Effector memory CD4-positive, alpha-beta T cell (primary cell): ENCODE results near the gene CCL27.
A peak's percentile ranks its signal among the peaks of the same experiment; 100 is the strongest.

ENCODE experiments used
- DNase-seq, 3 donors: peaks; one replicate each; pipeline ENCODE4 v3.0.0-alpha.2; 2020
- H3K27ac ChIP-seq: 2 replicates; pipeline ENCODE4 v1.7.0; 2013; ENCODE audit warnings: mild to moderate bottlenecking, low read length, moderate library complexity; ENCODE audit not compliant: insufficient read depth, poor library complexity, severe bottlenecking
- H3K27me3 ChIP-seq: replicated peaks from 2 replicates; pipeline ENCODE4 v1.7.0; 2013; ENCODE audit warnings: mild to moderate bottlenecking, low read length; ENCODE audit not compliant: insufficient read depth, control insufficient read depth, poor library complexity, severe bottlenecking
- H3K36me3 ChIP-seq: 2 replicates; pipeline ENCODE4 v1.7.0; 2013; ENCODE audit warnings: mild to moderate bottlenecking, low read length, moderate library complexity; ENCODE audit not compliant: control insufficient read depth, insufficient read depth
- H3K4me1 ChIP-seq: 2 replicates; pipeline ENCODE4 v1.7.0; 2013; ENCODE audit warnings: low read length, mild to moderate bottlenecking; ENCODE audit not compliant: control insufficient read depth, insufficient read depth, poor library complexity, severe bottlenecking
- H3K4me3 ChIP-seq: 2 replicates; pipeline ENCODE4 v1.7.0; 2013; ENCODE audit warnings: low read length, low read depth, mild to moderate bottlenecking; ENCODE audit not compliant: insufficient read depth, poor library complexity, severe bottlenecking
- H3K9me3 ChIP-seq: 2 replicates; pipeline ENCODE4 v1.7.0; 2013; ENCODE audit warnings: mild to moderate bottlenecking, low read length, moderate library complexity; ENCODE audit not compliant: control insufficient read depth
- total RNA-seq, 3 donors: gene quantifications; one replicate each; lab custom pipeline; 2026; lab: John Stamatoyannopoulos, UW

The CCL27 gene, protein sequence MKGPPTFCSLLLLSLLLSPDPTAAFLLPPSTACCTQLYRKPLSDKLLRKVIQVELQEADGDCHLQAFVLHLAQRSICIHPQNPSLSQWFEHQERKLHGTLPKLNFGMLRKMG
- total RNA-seq = 0 reads per million in 3 donors

- Histone ChIP-seq H3K9me3 (no peaks in the 10 kb centered on the region), H3K27me3 (no peaks in the 10 kb centered on the region), H3K36me3 (peaks cover 12% of the 10 kb centered on the region), H3K4me3 (no peak within 1 kb of the TSS), H3K4me1 (peaks cover 44% of the 10 kb centered on the region), H3K27ac (peak within 1 kb of the TSS; percentile 72)
- no peak for DNase-seq
These were observed at the start of gene CCL27 for GRCh38 chr9:34662526-34663302. CCL27 (minus strand) TSS chr9:34662657; CDS start chr9:34662633, 24 bp downstream.

GRCh38 chr9:34712140-34712539 lies 49.7 kb upstream of the CCL27 start:
- H3K27ac ChIP-seq = no peak overlapping the region
- H3K9me3 ChIP-seq = no peaks in the 10 kb centered on the region
- H3K4me3 ChIP-seq = no peak overlapping the region
- no peaks in the 10 kb centered on the region for H3K36me3 ChIP-seq
- no peaks in the 10 kb centered on the region for H3K4me1 ChIP-seq
- H3K27me3 ChIP-seq = peaks cover 2% of the 10 kb centered on the region
- DNase-seq = no peak

DNA sequence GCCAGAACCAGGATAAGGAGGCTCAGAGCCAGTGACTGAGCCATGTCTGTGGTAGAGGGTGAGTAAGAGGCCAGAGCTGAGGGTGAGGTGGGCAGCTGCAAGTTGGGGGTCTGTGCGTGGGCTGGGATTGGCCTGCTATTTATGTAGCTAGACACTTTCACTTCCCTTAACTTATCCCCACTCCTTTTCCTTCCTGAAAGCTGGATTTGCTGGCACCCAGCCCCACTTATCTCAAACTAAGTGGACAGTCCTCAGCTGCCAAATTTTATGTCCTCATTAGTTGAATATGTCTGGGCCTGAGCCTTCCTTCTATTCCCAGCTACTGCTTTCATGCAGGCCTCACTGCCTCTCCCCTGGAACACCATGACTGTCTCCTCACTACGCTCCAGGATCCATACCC lies 47.6 kb upstream of the CCL27 start, which contains the start of gene CCL21:
Gene CCL21 (minus strand): TSS at position 114 of the 400 bp plus-strand sequence. CDS start 70 bp downstream, at position 44.
- Histone ChIP-seq H3K27me3 (peaks cover 2% of the 10 kb centered on the region), H3K4me3 (no peak within 1 kb of the TSS), H3K36me3 (no peaks in the 10 kb centered on the region), H3K27ac (no peak within 1 kb of the TSS), H3K4me1 (no peaks in the 10 kb centered on the region), H3K9me3 (no peaks in the 10 kb centered on the region)
- DNase-seq = no peak

DNA sequence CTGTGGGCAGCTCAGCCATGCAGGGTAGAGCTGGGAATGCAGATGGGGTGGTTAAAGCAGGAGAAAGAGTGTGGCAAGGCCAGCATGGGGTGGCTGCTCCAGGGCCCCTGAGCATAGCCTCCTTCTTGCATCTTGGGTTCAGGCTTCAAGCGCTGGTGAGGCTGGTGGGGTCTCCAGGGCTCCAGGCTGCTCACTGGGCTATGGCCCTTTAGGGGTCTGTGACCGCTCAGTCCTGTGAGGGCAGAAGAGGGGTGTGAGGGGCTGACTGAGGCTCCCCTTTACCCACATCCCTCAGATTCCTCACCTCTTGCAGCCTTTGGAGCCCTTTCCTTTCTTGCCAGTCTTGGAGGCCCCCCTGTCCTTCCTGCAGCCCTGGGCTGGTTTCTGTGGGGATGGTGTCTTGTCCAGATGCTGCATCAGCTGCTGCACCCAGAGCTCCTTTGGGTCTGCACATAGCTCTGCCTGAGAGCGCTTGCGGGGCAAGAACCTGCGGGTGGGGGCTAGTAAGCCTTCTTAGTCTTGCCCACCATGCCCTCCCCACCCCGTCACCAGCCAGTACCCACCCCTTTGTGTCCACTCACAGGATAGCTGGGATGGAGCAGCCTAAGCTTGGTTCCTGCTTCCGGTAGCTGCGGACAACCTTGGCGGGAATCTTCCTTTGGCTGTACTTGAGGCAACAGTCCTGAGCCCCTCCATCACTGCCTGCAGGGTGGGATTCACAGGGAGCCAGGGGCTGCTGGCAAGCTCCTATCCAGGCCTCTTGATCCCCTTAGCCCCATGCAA lies 46.9 kb upstream of the CCL27 start:
- Histone ChIP-seq H3K27ac (no peak overlapping the region), H3K36me3 (no peaks in the 10 kb centered on the region)

GRCh38 chr9:34707130-34707529 lies 44.7 kb upstream of the CCL27 start:
- H3K9me3 ChIP-seq = no peaks in the 10 kb centered on the region
- H3K27ac ChIP-seq = no peak overlapping the region
- DNase-seq = no peak
- H3K4me3 ChIP-seq = no peak overlapping the region
- H3K27me3 ChIP-seq = no peaks in the 10 kb centered on the region
- no peaks in the 10 kb centered on the region for H3K36me3 ChIP-seq
- H3K4me1 ChIP-seq = no peaks in the 10 kb centered on the region

More for the DNA sequence above, 46.9 kb upstream of the CCL27 start:
- no peak for DNase-seq
- Histone ChIP-seq H3K4me3 (no peak overlapping the region), H3K9me3 (no peaks in the 10 kb centered on the region), H3K4me1 (no peaks in the 10 kb centered on the region), H3K27me3 (peaks cover 2% of the 10 kb centered on the region)

GRCh38 chr9:34701769-34702736 lies 39.6 kb upstream of the CCL27 start:
- no peaks in the 10 kb centered on the region for H3K9me3 ChIP-seq
- peak; percentile 50 to 69 (median 55) for DNase-seq
- H3K4me3 ChIP-seq = peak overlapping the region; percentile 67
- H3K27me3 ChIP-seq = no peaks in the 10 kb centered on the region
- peaks cover 6% of the 10 kb centered on the region for H3K4me1 ChIP-seq
- H3K36me3 ChIP-seq = no peaks in the 10 kb centered on the region
- no peak overlapping the region for H3K27ac ChIP-seq

DNA sequence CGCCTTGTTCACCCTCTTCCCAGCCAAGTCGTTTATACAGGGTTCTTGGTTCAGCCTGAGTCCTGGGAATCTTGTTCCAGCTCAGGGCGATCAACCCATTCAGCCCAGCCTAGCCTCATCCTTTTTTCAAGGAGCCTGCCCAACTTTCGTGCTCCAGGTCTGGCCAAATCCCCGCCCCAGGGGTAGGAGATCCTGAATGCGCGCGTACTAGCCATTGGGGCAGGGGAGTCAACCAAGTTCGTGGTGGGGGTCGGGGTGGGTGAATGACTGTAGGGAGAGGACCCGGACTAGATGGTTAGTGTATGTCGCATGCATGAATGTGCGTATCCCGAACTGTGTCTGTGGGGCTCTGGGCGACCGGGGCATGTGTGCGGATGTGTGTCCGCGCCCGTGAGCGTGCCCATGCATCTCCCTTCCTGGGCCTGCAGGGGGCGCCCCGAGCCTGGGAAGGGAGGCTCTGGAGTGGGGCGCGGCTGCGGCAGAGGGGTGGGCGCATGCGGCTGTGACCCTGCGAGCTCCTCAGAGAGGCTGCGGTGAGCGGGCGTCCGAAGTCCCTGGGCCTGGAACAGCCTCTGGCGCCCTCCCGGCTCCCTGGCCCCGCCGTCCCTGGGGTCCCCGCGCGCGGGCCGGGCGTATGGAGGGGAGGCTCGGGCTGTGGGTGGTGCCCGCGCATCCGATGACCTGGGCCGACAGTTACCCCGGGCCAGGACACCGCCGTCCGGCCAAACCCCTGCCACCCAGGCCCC lies 38.7 kb upstream of the CCL27 start:
- no peaks in the 10 kb centered on the region for H3K27me3 ChIP-seq
- peak; percentile 46 to 61 (median 50) for DNase-seq
- H3K4me1 ChIP-seq = peaks cover 6% of the 10 kb centered on the region
- H3K27ac ChIP-seq = no peak overlapping the region
- peak overlapping the region; percentile 67 for H3K4me3 ChIP-seq
- no peaks in the 10 kb centered on the region for H3K9me3 ChIP-seq
- H3K36me3 ChIP-seq = no peaks in the 10 kb centered on the region

- Histone ChIP-seq H3K4me1 (no peaks in the 10 kb centered on the region), H3K36me3 (no peaks in the 10 kb centered on the region), H3K27me3 (no peaks in the 10 kb centered on the region), H3K9me3 (no peaks in the 10 kb centered on the region), H3K27ac (no peak overlapping the region), H3K4me3 (no peak overlapping the region)
- DNase-seq = no peak
These were observed 32.4 kb upstream of the CCL27 start for GRCh38 chr9:34694811-34695210.

- Histone ChIP-seq H3K27ac (no peak overlapping the region), H3K4me1 (no peaks in the 10 kb centered on the region), H3K9me3 (no peaks in the 10 kb centered on the region), H3K4me3 (no peak overlapping the region), H3K27me3 (no peaks in the 10 kb centered on the region), H3K36me3 (no peaks in the 10 kb centered on the region)
- DNase-seq = no peak
These were observed 31.1 kb upstream of the CCL27 start for GRCh38 chr9:34693560-34693959.
